Stimulated activated naive B cell treated with anti-CD40 and anti-IgM and Interleukin-4, amounts not matched to agents 10 μg/mL and 1 μg/mL and 100 μg/mL, for 72 hours (primary cell): ENCODE results near the gene ZNF500.
A peak's percentile ranks its signal among the peaks of the same experiment; 100 is the strongest.

Source experiments
- ATAC-seq, 2 donors: fragments of 150-1000 bp; cut with Tn5 transposase; replicated peaks; 2 replicates each; pipeline ENCODE4 v1.10.0; 2021; ENCODE audit warnings: moderate library complexity in 1 of 2
- DNase-seq: peaks from one replicate; pipeline ENCODE4 v3.0.0; 2021
- H3K27ac Mint-ChIP-seq: one replicate; pipeline ENCODE4 v1.8.0; 2022; ENCODE audit warnings: mild to moderate bottlenecking, mixed read lengths
- H3K27me3 Mint-ChIP-seq, 2 donors: one replicate each; pipeline ENCODE4 v1.8.0; 2022; ENCODE audit warnings: mixed read lengths in 2 of 2
- H3K36me3 Mint-ChIP-seq, 2 donors: one replicate each; pipeline ENCODE4 v1.8.0; 2022; ENCODE audit warnings: mixed read lengths in 2 of 2, mild to moderate bottlenecking in 1 of 2
- H3K4me1 Mint-ChIP-seq, 2 donors: one replicate each; pipeline ENCODE4 v1.8.0; 2022; ENCODE audit warnings: mixed read lengths in 2 of 2, mild to moderate bottlenecking in 1 of 2
- H3K4me3 Mint-ChIP-seq, 2 donors: one replicate each; pipeline ENCODE4 v1.8.0; 2022; ENCODE audit warnings: mild to moderate bottlenecking in 2 of 2, mixed read lengths in 2 of 2, moderate library complexity in 1 of 2
- H3K9me3 Mint-ChIP-seq, 2 donors: one replicate each; pipeline ENCODE4 v1.8.0; 2022; ENCODE audit warnings: mixed read lengths in 2 of 2, mild to moderate bottlenecking in 1 of 2

Gene ZNF500

GRCh38 chr16:4704913-4705312, 62.0 kb downstream of the ZNF500 start:
- Mint-ChIP-seq H3K4me3 (no peak overlapping the region), H3K36me3 (peaks cover 29 to 38% of the 10 kb centered on the region in 2 donors), H3K9me3 (no peaks in the 10 kb centered on the region), H3K4me1 (peaks cover 0 to 4% of the 10 kb centered on the region in 2 donors), H3K27me3 (no peaks in the 10 kb centered on the region), H3K27ac (no peak overlapping the region)
- ATAC-seq, result no peak
- no peak for DNase-seq

- Mint-ChIP-seq H3K27ac (no peak overlapping the region), H3K4me3 (no peak overlapping the region), H3K4me1 (peaks cover 0 to 4% of the 10 kb centered on the region in 2 donors), H3K9me3 (no peaks in the 10 kb centered on the region), H3K36me3 (peaks cover 28 to 38% of the 10 kb centered on the region in 2 donors), H3K27me3 (no peaks in the 10 kb centered on the region)
- ATAC-seq, result no peak
- no peak for DNase-seq
These were observed 62.5 kb downstream of the ZNF500 start for GRCh38 chr16:4704491-4704890.

- ATAC-seq, result no peak
- Mint-ChIP-seq H3K36me3 (peaks cover 29 to 41% of the 10 kb centered on the region in 2 donors), H3K27me3 (no peaks in the 10 kb centered on the region), H3K27ac (no peak overlapping the region), H3K4me1 (peaks cover 0 to 4% of the 10 kb centered on the region in 2 donors), H3K9me3 (no peaks in the 10 kb centered on the region), H3K4me3 (no peak overlapping the region)
- no peak for DNase-seq
These were observed 63.1 kb downstream of the ZNF500 start for GRCh38 chr16:4703906-4704305.

- no peak overlapping the region for H3K27ac Mint-ChIP-seq
- ATAC-seq, result no peak
- H3K4me3 Mint-ChIP-seq, result no peak overlapping the region
- H3K9me3 Mint-ChIP-seq, result no peaks in the 10 kb centered on the region
- DNase-seq, result no peak
- peaks cover 29 to 36% of the 10 kb centered on the region in 2 donors for H3K36me3 Mint-ChIP-seq
- H3K27me3 Mint-ChIP-seq, result no peaks in the 10 kb centered on the region
- peaks cover 0 to 4% of the 10 kb centered on the region in 2 donors for H3K4me1 Mint-ChIP-seq
These were observed 64.5 kb downstream of the ZNF500 start for GRCh38 chr16:4702466-4702808.

- Mint-ChIP-seq H3K27ac (no peak overlapping the region), H3K4me3 (no peak overlapping the region), H3K36me3 (peaks cover 29 to 37% of the 10 kb centered on the region in 2 donors), H3K9me3 (no peaks in the 10 kb centered on the region), H3K27me3 (no peaks in the 10 kb centered on the region), H3K4me1 (peaks cover 0 to 4% of the 10 kb centered on the region in 2 donors)
- DNase-seq (no peak), ATAC-seq (no peak)
These were observed 65.0 kb downstream of the ZNF500 start for GRCh38 chr16:4701791-4702465.

GRCh38 chr16:4700997-4701743, 65.8 kb downstream of the ZNF500 start:
- Mint-ChIP-seq H3K36me3 (peaks cover 28 to 34% of the 10 kb centered on the region in 2 donors), H3K27me3 (no peaks in the 10 kb centered on the region), H3K9me3 (no peaks in the 10 kb centered on the region), H3K4me1 (peaks cover 1 to 4% of the 10 kb centered on the region in 2 donors), H3K4me3 (no peak overlapping the region), H3K27ac (no peak overlapping the region)
- ATAC-seq, result no peak
- DNase-seq, result no peak

GRCh38 chr16:4700380-4700996, 66.5 kb downstream of the ZNF500 start:
- H3K27me3 Mint-ChIP-seq, result no peaks in the 10 kb centered on the region
- DNase-seq (no peak), ATAC-seq (peak; percentile 48 to 52)
- H3K4me3 Mint-ChIP-seq, result no peak overlapping the region
- H3K9me3 Mint-ChIP-seq, result no peaks in the 10 kb centered on the region
- no peak overlapping the region for H3K27ac Mint-ChIP-seq
- H3K4me1 Mint-ChIP-seq, result peaks cover 1 to 5% of the 10 kb centered on the region in 2 donors
- H3K36me3 Mint-ChIP-seq, result peaks cover 29 to 34% of the 10 kb centered on the region in 2 donors

- no peak overlapping the region for H3K27ac Mint-ChIP-seq
- no peaks in the 10 kb centered on the region for H3K9me3 Mint-ChIP-seq
- H3K4me3 Mint-ChIP-seq, result no peak overlapping the region
- peaks cover 6 to 17% of the 10 kb centered on the region in 2 donors for H3K4me1 Mint-ChIP-seq
- H3K36me3 Mint-ChIP-seq, result peaks cover 26 to 29% of the 10 kb centered on the region in 2 donors
- DNase-seq (no peak), ATAC-seq (no peak)
- no peaks in the 10 kb centered on the region for H3K27me3 Mint-ChIP-seq
These were observed 67.9 kb downstream of the ZNF500 start for GRCh38 chr16:4699046-4699556.

GRCh38 chr16:4698321-4699045, 68.5 kb downstream of the ZNF500 start:
- Mint-ChIP-seq H3K36me3 (peaks cover 27 to 29% of the 10 kb centered on the region in 2 donors), H3K4me3 (no peak overlapping the region), H3K9me3 (no peaks in the 10 kb centered on the region), H3K27me3 (no peaks in the 10 kb centered on the region), H3K27ac (no peak overlapping the region), H3K4me1 (peaks cover 7 to 17% of the 10 kb centered on the region in 2 donors)
- ATAC-seq (no peak), DNase-seq (no peak)
